Endothelial cell (in vitro differentiated cells): ENCODE results near the gene RAB3IL1. TPM values are rescaled to one million over a fixed set of nuclear protein-coding genes. Genes with fewer than 3 reads are reported as not detected.
"Not testable (repeated sequence)": the region's sequence is repeated elsewhere in the genome, so short reads cannot be mapped to it uniquely, and the experiment has no call there.

Source experiments
- DNase-seq: peaks from one replicate; pipeline ENCODE4 v3.0.0; 2021; ENCODE audit warnings: low spot score
- H3K27ac Mint-ChIP-seq: one replicate; pipeline ENCODE4 v1.8.0; 2021; ENCODE audit warnings: mixed read lengths, inconsistent platforms; ENCODE audit not compliant: unreplicated experiment
- H3K27me3 Mint-ChIP-seq: one replicate; pipeline ENCODE4 v1.8.0; 2021; ENCODE audit warnings: mild to moderate bottlenecking, moderate library complexity, mixed read lengths, inconsistent platforms; ENCODE audit not compliant: unreplicated experiment
- H3K36me3 Mint-ChIP-seq: one replicate; pipeline ENCODE4 v1.8.0; 2021; ENCODE audit warnings: mild to moderate bottlenecking, low read depth, mixed read lengths, inconsistent platforms; ENCODE audit not compliant: unreplicated experiment
- H3K4me1 Mint-ChIP-seq: one replicate; pipeline ENCODE4 v1.8.0; 2021; ENCODE audit warnings: mild to moderate bottlenecking, mixed read lengths, inconsistent platforms; ENCODE audit not compliant: unreplicated experiment
- H3K4me3 Mint-ChIP-seq: one replicate; pipeline ENCODE4 v1.8.0; 2021; ENCODE audit warnings: mild to moderate bottlenecking, mixed read lengths, inconsistent platforms; ENCODE audit not compliant: unreplicated experiment
- H3K9me3 Mint-ChIP-seq: one replicate; pipeline ENCODE4 v1.8.0; 2021; ENCODE audit warnings: mixed read lengths, inconsistent platforms; ENCODE audit not compliant: unreplicated experiment
- total RNA-seq: library from RNA; stranded (reverse); fragmentation: NEBNext Ultra II Directional; extraction: Animal tissue kit (Norgen Biotek cat#: 25700); gene quantifications from one replicate; pipeline ENCODE4 v1.2.1, GENCODE V29; 2021; ENCODE audit not compliant: unreplicated experiment
- TF ChIP-seq, protein P1 (sequence below): fragments of 200-600 bp; sonication (generic); IDR thresholded peaks from one replicate; pipeline ENCODE4 v1.5.0; 2021; ENCODE audit warnings: antibody characterized with exemption; ENCODE audit not compliant: unreplicated experiment

Gene RAB3IL1
- total RNA-seq, 1 donor from 2014 or later = 8.9 TPM

DNA sequence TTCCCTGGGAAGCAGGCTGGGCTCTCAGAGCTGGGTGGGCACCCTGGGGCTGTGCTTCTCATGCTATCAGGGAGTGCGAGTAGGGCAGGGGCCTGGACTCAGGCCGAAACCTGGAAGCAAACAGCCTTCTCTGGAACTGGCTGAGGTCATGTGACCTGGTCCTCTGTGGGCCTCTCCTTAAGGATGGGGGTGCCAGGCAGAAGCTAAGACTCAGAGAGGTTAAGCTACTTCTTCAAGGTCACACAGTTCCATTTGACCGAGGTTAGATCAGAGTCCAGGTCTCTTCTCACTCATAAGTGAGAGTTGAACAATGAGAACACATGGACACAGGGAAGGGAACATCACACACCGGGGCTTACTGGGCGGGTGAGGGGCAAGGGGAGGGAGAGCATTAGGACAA lies 33.4 kb downstream of the RAB3IL1 start:
- TF ChIP-seq, protein P1, sequence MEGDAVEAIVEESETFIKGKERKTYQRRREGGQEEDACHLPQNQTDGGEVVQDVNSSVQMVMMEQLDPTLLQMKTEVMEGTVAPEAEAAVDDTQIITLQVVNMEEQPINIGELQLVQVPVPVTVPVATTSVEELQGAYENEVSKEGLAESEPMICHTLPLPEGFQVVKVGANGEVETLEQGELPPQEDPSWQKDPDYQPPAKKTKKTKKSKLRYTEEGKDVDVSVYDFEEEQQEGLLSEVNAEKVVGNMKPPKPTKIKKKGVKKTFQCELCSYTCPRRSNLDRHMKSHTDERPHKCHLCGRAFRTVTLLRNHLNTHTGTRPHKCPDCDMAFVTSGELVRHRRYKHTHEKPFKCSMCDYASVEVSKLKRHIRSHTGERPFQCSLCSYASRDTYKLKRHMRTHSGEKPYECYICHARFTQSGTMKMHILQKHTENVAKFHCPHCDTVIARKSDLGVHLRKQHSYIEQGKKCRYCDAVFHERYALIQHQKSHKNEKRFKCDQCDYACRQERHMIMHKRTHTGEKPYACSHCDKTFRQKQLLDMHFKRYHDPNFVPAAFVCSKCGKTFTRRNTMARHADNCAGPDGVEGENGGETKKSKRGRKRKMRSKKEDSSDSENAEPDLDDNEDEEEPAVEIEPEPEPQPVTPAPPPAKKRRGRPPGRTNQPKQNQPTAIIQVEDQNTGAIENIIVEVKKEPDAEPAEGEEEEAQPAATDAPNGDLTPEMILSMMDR = no peak
- no peaks in the 10 kb centered on the region for H3K9me3 Mint-ChIP-seq
- peaks cover 11% of the 10 kb centered on the region for H3K27me3 Mint-ChIP-seq
- H3K36me3 Mint-ChIP-seq = peaks cover 10% of the 10 kb centered on the region
- DNase-seq = no peak
- peaks cover 20% of the 10 kb centered on the region for H3K4me1 Mint-ChIP-seq
- no peak overlapping the region for H3K4me3 Mint-ChIP-seq
- H3K27ac Mint-ChIP-seq = no peak overlapping the region

DNA sequence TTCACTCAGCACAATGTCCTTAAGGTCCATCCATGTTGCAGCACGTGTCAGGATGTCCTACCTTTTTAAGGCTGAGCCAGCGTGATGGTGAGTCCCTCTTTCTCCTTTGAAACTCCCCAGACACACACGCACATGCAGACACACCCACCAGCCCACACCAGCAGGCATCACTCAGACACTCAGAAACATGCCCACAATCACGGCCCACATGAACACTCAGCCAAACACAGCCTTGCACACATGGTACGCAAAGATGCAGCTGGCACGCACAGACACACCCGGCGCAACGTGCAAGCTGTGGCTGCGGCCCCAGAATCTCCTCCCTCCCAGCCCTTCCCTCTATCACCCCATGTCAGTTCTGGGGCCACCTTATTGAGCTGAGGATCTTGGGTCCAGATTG lies 34.0 kb downstream of the RAB3IL1 start:
- H3K4me1 Mint-ChIP-seq = peaks cover 20% of the 10 kb centered on the region
- TF ChIP-seq, protein P1 = no peak

DNA sequence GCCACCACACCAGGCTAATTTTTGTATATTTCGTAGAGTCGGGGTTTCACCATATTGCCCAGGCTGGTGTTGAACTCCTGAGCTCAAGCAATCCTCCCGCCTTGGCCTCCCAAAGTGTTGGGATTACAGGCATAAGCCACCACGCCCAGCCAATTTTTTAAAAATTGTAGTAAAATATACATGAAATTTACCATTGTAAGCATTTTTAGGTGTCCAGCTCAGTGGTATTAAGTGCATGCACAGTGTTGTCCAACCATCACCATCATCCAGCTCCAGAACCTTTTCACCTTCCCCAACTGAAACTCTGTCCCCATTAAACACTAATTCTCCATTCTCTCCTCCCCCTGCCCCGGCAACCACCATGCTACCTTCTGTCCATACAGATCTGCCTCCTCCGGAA lies 34.5 kb downstream of the RAB3IL1 start:
- peaks cover 20% of the 10 kb centered on the region for H3K4me1 Mint-ChIP-seq
- no peak for DNase-seq
- TF ChIP-seq, protein P1 = no peak
- peak overlapping the region; percentile 66 for H3K4me3 Mint-ChIP-seq
- peaks cover 12% of the 10 kb centered on the region for H3K36me3 Mint-ChIP-seq
- H3K9me3 Mint-ChIP-seq = no peaks in the 10 kb centered on the region
- peaks cover 13% of the 10 kb centered on the region for H3K27me3 Mint-ChIP-seq
- H3K27ac Mint-ChIP-seq = peak overlapping the region; percentile 49

More for the DNA sequence above, 34.0 kb downstream of the RAB3IL1 start:
- DNase-seq = no peak
- Mint-ChIP-seq H3K27me3 (peaks cover 11% of the 10 kb centered on the region), H3K36me3 (peaks cover 10% of the 10 kb centered on the region), H3K27ac (peak overlapping the region; percentile 49), H3K9me3 (no peaks in the 10 kb centered on the region), H3K4me3 (peak overlapping the region; percentile 66)

DNA sequence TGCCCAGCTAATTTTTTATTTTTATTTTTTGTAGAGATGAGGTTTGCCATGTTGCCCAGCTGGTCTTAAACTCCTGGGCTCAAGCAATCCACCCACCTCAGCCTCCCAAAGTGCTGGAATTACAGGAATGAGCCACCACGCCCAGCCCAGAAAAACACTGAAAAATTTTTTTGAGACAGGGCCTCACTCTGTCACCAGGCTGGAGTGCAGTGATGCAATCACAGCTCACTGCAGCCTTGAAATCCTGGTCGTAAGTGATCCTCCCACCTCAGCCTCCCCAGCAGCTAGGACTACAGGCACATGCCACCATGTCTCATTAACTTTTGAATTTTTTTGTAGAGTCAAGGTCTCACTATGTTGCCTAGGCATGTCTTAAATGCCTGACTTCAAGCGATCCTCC lies 35.1 kb downstream of the RAB3IL1 start:
- H3K4me3 Mint-ChIP-seq, DNase-seq, H3K9me3 Mint-ChIP-seq: not testable (repeated sequence)
- Mint-ChIP-seq H3K36me3 (peaks cover 15% of the 10 kb centered on the region), H3K27ac (peak overlapping the region; percentile 64), H3K4me1 (peaks cover 20% of the 10 kb centered on the region), H3K27me3 (peaks cover 10% of the 10 kb centered on the region)

DNA sequence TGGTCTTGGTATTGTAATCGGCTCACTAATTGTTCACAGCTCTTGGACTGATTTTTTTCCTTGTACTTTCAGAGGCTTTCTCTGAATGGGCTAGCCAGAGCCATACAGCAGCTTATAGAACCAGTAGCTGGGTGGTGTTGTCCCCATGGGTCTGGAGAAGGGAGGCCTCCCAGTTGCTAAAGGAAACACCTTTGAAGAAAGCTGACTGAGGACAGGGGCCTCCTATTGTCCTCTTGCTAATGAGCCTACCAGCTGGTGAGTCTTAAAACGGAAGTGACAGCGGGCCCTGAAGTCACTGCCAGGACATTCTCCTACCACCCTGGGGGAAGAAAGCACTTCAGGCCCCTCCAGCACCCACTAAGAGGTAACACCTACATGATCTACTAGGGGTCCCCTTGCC lies 36.0 kb downstream of the RAB3IL1 start:
- TF ChIP-seq, protein P1 = no peak
- H3K4me1 Mint-ChIP-seq = peaks cover 20% of the 10 kb centered on the region
- no peaks in the 10 kb centered on the region for H3K9me3 Mint-ChIP-seq
- H3K4me3 Mint-ChIP-seq = no peak overlapping the region
- peaks cover 13% of the 10 kb centered on the region for H3K27me3 Mint-ChIP-seq
- H3K27ac Mint-ChIP-seq = peak overlapping the region; percentile 99
- DNase-seq = no peak
- H3K36me3 Mint-ChIP-seq = peaks cover 15% of the 10 kb centered on the region
